ENCODE measurements around the gene BBS9.
"Not testable (repeated sequence)": the region's sequence is repeated elsewhere in the genome, so short reads cannot be mapped to it uniquely, and the experiment has no call there.

Gene BBS9

DNA sequence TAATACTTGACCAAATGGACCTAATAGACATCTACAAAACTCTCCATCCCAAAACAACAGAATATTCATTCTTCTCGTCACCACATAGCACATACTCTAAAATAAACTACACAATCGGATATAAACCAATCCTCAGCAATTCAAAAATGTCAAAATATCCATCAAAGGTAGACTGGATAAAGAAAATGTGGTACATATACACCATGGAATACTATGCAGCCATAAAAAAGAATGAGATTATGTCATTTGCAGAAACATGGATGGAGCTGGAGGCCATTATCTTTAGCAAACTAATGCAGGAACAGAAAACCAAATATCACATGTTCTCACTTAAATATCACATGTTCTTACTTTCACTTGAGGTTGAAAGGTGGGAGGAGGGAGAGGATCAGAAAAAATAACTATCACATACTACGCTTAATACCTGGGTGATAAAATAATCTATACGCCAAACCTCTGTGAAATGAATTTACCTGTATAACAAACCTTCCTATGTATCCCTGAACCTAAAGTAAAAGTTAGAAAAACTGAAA lies 142.5 kb downstream of the BBS9 start:
- H3K27ac Mint-ChIP-seq, H3K27me3 Mint-ChIP-seq, H3K4me3 Mint-ChIP-seq, H3K4me1 Mint-ChIP-seq: not testable (repeated sequence)
- Mint-ChIP-seq H3K9me3 (peaks cover 25% of the 10 kb centered on the region), H3K36me3 (peaks cover 35% of the 10 kb centered on the region)

DNA sequence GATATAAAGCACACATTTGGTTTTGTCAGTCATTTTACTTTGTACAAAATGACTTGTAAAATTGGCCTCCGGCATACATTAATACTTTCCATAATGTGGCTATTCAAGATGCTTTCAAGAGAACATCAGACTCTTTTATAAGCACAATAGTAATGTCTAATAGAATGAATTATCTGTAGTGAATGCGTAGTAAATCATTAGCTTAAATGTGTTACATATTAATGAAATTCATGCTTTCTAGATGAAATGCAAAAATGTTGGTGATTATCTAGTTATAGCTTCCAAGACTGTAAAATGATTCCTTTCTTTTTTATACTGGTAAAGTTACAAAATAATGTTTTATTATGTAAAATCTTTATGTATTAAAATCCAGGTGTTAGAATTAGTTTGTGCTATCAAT lies 144.0 kb downstream of the BBS9 start:
- H3K4me1 Mint-ChIP-seq, result no peaks in the 10 kb centered on the region
- H3K4me3 Mint-ChIP-seq, result no peak overlapping the region
- H3K27ac Mint-ChIP-seq, result no peak overlapping the region
- H3K36me3 Mint-ChIP-seq, result peaks cover 42% of the 10 kb centered on the region
- H3K9me3 Mint-ChIP-seq, result peaks cover 30% of the 10 kb centered on the region
- H3K27me3 Mint-ChIP-seq, result no peaks in the 10 kb centered on the region

DNA sequence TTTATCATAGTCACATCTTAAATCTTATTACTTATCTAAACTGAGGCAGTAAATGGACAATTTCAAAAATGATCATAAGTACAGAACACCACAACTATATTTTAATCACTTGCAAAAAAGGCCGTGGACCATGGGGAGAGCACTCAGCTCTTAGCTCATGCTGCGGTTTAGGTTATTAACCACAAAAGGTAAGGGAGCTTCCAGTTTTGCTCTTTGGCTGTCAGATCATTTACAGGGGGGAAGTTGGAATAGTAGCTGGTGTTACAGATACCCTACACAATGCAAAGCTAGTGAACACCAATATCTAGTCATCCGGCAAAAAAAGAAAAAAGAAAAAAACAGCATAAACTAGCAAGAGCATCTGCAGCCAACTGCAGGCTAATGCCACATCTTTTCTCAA lies 147.0 kb downstream of the BBS9 start:
- Mint-ChIP-seq H3K4me3 (no peak overlapping the region), H3K36me3 (peaks cover 38% of the 10 kb centered on the region), H3K4me1 (no peaks in the 10 kb centered on the region), H3K27me3 (no peaks in the 10 kb centered on the region), H3K27ac (no peak overlapping the region), H3K9me3 (peaks cover 23% of the 10 kb centered on the region)

DNA sequence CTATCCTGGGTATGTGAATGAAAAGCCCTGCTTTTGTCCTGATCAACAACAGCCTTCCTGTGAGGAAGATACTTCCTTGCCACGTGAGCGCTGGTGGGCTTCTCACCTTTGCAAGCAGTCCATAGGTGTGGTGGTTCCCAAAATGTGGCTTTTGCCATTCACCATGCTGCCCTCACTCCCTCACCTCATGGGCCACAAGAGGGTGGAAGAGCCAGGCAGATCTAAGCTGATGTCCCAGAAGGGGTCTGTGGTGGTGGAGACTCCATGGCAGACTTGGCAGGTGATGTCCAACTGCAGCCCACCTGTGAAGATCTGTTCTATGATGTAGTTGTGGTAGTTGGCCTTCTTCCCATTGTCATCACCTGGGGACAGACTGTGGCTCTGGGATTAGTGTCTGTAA lies 147.4 kb downstream of the BBS9 start:
- no peak overlapping the region for H3K4me3 Mint-ChIP-seq
- H3K27ac Mint-ChIP-seq, result no peak overlapping the region
- peaks cover 20% of the 10 kb centered on the region for H3K9me3 Mint-ChIP-seq

DNA sequence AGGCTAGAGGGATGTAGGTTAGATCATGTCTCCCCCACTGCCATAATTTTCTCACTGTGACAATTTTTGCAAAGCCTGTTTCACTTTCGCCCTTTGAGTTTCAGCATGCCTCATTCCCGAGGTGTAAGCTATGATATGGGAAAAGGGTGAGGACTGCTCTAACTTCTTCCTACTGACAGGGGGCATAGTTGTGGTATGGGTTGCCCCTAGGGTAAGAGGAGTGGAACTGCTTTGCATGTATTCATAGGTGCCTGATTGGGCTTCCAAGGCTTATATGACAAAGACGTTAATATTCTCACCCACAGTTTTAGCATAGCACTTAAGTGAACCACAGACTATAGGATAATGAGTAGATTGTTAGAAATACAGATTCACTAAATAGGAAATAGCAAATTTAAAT lies 148.7 kb downstream of the BBS9 start:
- Mint-ChIP-seq H3K9me3 (peaks cover 15% of the 10 kb centered on the region), H3K4me1 (no peaks in the 10 kb centered on the region), H3K36me3 (peaks cover 34% of the 10 kb centered on the region), H3K4me3 (no peak overlapping the region), H3K27me3 (no peaks in the 10 kb centered on the region), H3K27ac (no peak overlapping the region)

More for the DNA sequence above, 147.4 kb downstream of the BBS9 start:
- Mint-ChIP-seq H3K4me1 (no peaks in the 10 kb centered on the region), H3K36me3 (peaks cover 37% of the 10 kb centered on the region), H3K27me3 (no peaks in the 10 kb centered on the region)

DNA sequence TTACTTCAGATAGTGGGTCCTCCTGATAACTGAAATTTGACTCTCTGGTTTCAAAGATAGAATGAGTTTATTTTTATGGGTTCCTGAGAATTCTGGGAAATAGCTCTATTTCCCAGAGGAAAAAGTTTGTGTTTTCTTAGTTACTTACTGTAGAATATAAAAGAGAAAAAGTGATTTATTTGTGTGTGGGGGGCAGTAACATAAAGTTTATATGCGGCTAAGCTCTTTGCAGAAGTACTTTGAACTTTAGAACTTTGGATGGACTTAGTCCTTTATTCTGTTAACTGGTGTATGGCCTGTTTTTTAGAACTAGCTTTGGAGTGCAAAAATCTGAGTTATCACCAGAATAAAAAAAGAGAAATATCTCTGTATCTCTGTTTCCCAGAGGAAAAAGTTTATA lies 157.1 kb downstream of the BBS9 start:
- Mint-ChIP-seq H3K27ac (no peak overlapping the region), H3K36me3 (peaks cover 31% of the 10 kb centered on the region), H3K9me3 (peaks cover 27% of the 10 kb centered on the region), H3K4me1 (no peaks in the 10 kb centered on the region), H3K27me3 (no peaks in the 10 kb centered on the region), H3K4me3 (no peak overlapping the region)

DNA sequence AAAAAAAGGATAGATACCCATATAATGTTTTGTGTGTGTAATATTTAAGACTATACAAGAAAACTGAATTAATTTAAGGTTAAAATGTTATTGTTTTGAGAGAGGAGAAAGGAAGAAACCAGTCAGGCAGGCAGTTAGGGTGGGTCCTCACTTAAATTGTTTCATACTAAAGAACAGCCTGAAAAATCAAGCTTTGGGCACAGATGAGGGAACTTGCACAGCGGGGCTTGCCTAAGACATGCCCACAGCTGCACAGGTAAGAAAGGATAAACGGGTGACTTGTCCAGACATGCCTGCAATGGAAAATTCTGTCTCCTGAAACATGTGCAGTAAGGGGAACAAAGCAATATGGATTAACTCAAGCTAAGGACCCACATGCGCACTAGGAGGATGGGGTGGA lies 158.4 kb downstream of the BBS9 start:
- Mint-ChIP-seq H3K27me3 (no peaks in the 10 kb centered on the region), H3K9me3 (peaks cover 27% of the 10 kb centered on the region), H3K4me1 (no peaks in the 10 kb centered on the region), H3K27ac (no peak overlapping the region), H3K36me3 (peaks cover 31% of the 10 kb centered on the region), H3K4me3 (no peak overlapping the region)

DNA sequence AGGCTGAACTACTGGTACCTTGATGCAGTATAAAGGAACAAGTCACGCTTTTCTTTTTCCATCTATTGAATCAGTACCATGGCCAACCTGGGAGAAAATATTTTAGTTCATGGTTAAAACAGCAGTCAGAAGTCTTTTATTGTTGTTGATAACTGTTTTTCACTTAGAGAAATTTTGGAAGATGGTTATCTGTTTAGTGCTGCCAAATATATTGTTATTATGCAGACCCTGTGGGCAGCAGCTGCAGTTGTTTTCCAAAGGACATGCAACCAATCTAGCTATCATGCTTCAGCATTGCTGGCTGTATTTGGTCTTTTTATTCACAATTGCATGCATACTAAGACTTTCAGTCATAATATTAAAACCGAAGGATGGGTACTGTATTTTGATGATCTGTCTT lies 169.5 kb downstream of the BBS9 start:
- H3K9me3 Mint-ChIP-seq, result peaks cover 22% of the 10 kb centered on the region
- H3K4me1 Mint-ChIP-seq, result no peaks in the 10 kb centered on the region
- H3K4me3 Mint-ChIP-seq, result no peak overlapping the region
- no peaks in the 10 kb centered on the region for H3K27me3 Mint-ChIP-seq
- no peak overlapping the region for H3K27ac Mint-ChIP-seq
- H3K36me3 Mint-ChIP-seq, result peaks cover 45% of the 10 kb centered on the region

DNA sequence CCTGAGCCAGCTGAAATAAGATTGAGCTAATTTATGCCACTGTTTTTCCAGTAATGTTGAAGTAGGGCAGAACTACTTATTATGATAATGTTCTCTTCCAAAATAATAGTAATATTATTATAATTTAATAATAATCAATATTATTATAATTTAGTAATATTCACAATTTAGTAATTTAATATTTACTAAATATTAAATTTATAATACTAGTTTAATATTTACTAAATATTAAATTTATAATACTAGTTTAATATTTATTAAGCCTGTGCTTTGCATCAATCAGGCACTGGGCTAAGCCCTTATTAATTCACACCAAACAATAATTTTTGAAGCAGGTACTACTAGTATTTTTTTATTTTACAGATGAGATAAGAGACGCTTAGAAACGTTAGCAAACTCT lies 170.1 kb downstream of the BBS9 start:
- Mint-ChIP-seq H3K4me3 (no peak overlapping the region), H3K9me3 (peaks cover 22% of the 10 kb centered on the region), H3K4me1 (no peaks in the 10 kb centered on the region), H3K36me3 (peaks cover 42% of the 10 kb centered on the region), H3K27me3 (no peaks in the 10 kb centered on the region), H3K27ac (no peak overlapping the region)

DNA sequence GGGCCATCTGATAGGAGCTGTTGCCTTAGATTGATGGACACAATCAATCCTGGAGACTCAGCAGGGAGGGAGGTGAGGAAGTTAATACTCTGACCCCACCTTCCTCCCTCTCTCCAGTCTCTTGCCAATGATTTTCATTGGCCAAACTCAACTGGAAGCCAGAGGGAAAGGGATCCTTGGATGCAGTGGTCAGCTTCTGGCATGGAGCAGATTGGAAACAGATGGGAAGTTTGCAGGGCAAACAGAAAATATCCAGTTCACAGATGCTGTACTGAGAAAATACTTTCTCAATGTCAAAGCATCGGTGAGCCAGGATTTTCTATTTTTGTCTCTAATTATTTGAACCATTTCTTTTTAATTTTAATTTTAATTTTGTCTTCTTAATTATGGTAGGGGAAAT lies 170.8 kb downstream of the BBS9 start:
- no peak overlapping the region for H3K27ac Mint-ChIP-seq
- no peak overlapping the region for H3K4me3 Mint-ChIP-seq
- no peaks in the 10 kb centered on the region for H3K27me3 Mint-ChIP-seq
- H3K36me3 Mint-ChIP-seq, result peaks cover 42% of the 10 kb centered on the region
- peaks cover 22% of the 10 kb centered on the region for H3K9me3 Mint-ChIP-seq
- H3K4me1 Mint-ChIP-seq, result no peaks in the 10 kb centered on the region

DNA sequence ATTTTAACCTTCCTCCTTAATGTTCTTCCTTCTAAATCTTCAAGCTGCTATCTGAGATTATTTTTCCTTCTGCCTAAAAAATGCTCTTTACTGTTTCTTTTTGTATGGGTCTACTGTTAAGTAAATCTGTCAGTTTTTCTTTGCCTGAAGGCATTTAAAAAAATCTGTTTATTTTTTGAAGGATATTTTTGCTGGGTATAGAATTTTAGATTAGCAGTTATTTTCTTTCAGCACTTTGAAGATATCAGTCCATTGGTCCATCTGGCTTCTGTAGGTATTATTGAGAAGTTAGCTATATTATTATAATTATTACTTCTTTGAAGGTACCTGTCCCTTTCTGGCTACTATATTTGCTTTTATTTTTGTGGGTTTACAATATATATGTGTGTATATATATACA lies 171.4 kb downstream of the BBS9 start:
- H3K9me3 Mint-ChIP-seq, result peaks cover 22% of the 10 kb centered on the region
- H3K4me1 Mint-ChIP-seq, result no peaks in the 10 kb centered on the region
- no peak overlapping the region for H3K27ac Mint-ChIP-seq
- H3K4me3 Mint-ChIP-seq, result no peak overlapping the region
- no peaks in the 10 kb centered on the region for H3K27me3 Mint-ChIP-seq
- H3K36me3 Mint-ChIP-seq, result peaks cover 47% of the 10 kb centered on the region

DNA sequence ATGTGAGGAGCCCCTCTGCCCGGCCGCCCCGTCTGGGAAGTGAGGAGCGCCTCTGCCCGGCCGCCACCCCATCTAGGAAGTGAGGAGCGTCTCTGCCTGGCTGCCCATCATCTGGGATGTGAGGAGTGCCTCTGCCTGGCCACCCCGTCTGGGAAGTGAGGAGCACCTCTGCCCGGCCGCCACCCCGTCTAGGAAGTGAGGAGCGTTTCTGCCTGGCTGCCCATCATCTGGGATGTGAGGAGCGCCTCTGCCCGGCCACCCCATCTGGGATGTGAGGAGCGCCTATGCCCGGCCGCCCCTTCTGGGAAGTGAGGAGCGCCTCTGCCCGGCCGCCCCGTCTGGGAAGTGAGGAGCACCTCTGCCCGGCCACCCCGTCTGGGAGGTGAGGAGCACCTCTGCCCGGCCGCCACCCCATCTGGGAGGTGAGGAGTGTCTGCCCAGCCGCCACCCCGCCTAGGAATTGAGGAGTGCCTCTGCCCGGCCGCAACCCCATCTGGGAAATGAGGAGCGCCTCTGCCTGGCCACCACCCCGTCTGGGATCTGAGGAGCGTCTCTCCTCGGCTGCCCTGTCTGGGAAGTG lies 174.7 kb downstream of the BBS9 start:
- not testable (repeated sequence) for H3K27ac Mint-ChIP-seq, H3K4me1 Mint-ChIP-seq, H3K4me3 Mint-ChIP-seq, H3K27me3 Mint-ChIP-seq
- Mint-ChIP-seq H3K9me3 (peaks cover 18% of the 10 kb centered on the region), H3K36me3 (peaks cover 49% of the 10 kb centered on the region)

DNA sequence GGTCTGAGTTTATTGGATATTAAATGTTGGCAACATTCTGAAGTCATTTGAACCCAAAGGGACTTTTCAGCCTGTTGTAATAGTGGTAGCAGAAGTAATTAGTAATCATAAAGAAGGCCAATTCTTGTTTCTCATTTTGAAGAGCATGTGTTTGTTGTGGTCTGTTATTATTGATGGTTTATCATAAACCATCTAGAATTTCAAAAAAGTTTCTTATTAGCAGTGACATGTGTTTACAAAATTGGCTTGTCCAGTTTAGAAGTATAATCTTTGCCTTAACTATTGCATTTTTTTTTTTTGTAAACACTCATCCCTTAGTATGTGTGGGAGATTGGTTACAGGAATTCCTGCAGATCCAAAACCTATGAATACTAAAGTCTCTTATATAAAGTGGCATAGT lies 177.8 kb downstream of the BBS9 start:
- Mint-ChIP-seq H3K9me3 (peaks cover 8% of the 10 kb centered on the region), H3K4me3 (no peak overlapping the region), H3K36me3 (peaks cover 34% of the 10 kb centered on the region)

DNA sequence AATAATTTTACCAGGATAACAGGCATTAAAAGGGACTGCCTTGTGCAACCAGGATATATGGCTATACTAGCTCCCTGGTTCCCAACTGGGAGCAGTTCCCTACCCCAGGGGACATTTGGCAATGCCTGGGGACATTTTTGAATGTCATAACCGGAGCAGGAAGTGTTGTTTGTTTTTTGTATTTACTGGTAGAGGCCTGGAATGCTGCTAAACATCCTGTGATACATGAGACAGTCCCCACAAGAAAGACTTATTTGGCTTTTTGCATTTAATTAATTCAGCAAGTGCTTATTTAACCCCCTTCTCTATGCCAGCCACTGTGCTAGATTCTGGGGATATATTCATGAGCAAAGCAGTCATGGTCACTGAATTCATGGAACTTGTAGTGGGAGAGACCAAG lies 181.2 kb downstream of the BBS9 start:
- Mint-ChIP-seq H3K4me3 (no peak overlapping the region), H3K36me3 (peaks cover 37% of the 10 kb centered on the region), H3K9me3 (peaks cover 13% of the 10 kb centered on the region), H3K4me1 (no peaks in the 10 kb centered on the region), H3K27me3 (no peaks in the 10 kb centered on the region), H3K27ac (no peak overlapping the region)

More for the DNA sequence above, 177.8 kb downstream of the BBS9 start:
- Mint-ChIP-seq H3K27me3 (no peaks in the 10 kb centered on the region), H3K4me1 (no peaks in the 10 kb centered on the region), H3K27ac (no peak overlapping the region)

DNA sequence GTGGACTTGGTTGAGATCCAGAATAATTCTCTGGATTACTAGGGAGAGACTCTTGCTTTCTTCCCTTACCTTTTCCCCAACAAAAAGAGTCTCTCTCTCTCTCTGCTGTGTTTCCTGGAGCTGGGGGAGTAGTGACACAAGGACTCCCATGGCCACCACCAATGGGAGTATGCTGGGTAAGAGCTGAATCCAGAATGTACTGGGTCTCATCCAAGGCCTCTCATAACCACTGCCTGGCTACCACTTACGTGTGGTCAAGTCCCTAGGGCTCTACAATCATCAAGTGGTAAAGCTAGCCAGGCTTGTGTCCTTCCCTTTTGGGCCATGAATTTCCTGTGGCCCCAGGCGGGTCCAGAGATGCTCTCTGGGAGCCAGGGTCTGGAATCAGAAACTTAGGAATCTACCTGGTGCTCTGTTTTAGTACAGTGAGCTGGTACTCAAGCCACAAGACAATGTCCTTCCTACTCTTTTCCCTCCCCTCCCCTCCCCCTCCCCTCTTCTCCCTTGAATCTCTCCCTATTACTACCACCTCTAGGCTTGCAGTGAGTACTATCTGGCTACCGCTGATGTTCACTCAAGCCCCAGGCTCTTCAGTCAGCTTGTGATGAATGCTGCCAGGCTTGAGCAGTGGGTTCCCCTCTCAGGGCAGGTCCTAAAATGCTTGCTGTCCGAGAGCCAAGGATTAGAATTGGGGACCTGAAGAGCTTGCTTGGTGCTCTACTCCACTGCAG lies 196.6 kb downstream of the BBS9 start:
- Mint-ChIP-seq H3K27me3 (no peaks in the 10 kb centered on the region), H3K4me3 (no peak overlapping the region), H3K9me3 (peaks cover 50% of the 10 kb centered on the region), H3K27ac (no peak overlapping the region), H3K4me1 (no peaks in the 10 kb centered on the region), H3K36me3 (peaks cover 58% of the 10 kb centered on the region)

DNA sequence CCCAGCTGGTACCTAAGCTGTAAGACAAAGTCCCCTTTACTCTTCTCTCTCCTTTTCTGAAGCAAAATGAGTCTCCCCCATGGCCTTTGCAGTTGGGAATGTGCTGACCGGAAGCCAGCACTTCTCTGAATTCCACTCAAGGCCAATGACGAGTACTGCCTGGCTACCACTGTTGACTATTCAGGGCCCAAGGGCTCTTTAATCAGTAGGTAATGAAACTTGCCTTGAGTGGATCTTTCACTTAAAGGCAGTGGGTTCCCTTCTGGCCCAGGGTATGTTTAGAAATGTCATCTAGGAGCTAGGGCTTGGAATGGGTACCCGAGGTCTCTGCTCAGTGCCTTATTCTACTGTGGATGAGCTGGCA lies 197.1 kb downstream of the BBS9 start:
- no peaks in the 10 kb centered on the region for H3K27me3 Mint-ChIP-seq
- H3K9me3 Mint-ChIP-seq, result peaks cover 45% of the 10 kb centered on the region
- H3K4me1 Mint-ChIP-seq, result no peaks in the 10 kb centered on the region
- no peak overlapping the region for H3K4me3 Mint-ChIP-seq
- H3K36me3 Mint-ChIP-seq, result peaks cover 55% of the 10 kb centered on the region
- no peak overlapping the region for H3K27ac Mint-ChIP-seq

DNA sequence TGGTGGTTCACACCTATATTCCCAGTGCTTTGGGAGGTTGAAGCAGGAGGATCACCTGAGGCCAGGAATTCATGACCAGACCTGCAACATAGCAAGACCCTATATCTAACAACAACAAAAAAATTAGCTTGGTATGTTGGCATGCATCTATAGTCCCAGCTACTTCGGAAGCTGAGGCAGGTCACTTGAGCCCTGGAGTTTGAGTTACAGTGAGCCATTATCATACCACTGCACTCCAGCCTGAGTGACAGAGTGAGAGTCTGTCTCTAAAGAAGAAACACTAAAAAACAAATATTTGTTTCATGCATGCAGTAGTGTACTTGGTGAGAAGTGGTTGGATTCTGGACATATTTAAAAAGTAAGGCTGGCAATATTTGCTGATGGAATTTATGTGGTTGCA lies 198.1 kb downstream of the BBS9 start:
- peaks cover 36% of the 10 kb centered on the region for H3K9me3 Mint-ChIP-seq
- H3K36me3 Mint-ChIP-seq, result peaks cover 50% of the 10 kb centered on the region
- no peak overlapping the region for H3K27ac Mint-ChIP-seq
- no peaks in the 10 kb centered on the region for H3K4me1 Mint-ChIP-seq
- H3K27me3 Mint-ChIP-seq, result no peaks in the 10 kb centered on the region
- H3K4me3 Mint-ChIP-seq, result no peak overlapping the region
